HT-29 (cell line): Measurements from ENCODE around the gene BSPRY. TPM values are rescaled to one million over a fixed set of nuclear protein-coding genes. Genes with fewer than 3 reads are reported as not detected.

Source experiments
- DNase-seq: peaks from one replicate; pipeline ENCODE4 v3.0.0-alpha.2; 2015; ENCODE audit warnings: low spot score
- total RNA-seq: library from RNA; depleted of rRNA; stranded (reverse); fragments of >200 nt; shearing (Covaris generic); gene quantifications from 2 replicates; pipeline ENCODE4 v1.2.3, GENCODE V29; 2014; rRNA removed

BSPRY gene
- 31.5 and 34.1 TPM in 2 replicates for total RNA-seq

DNA sequence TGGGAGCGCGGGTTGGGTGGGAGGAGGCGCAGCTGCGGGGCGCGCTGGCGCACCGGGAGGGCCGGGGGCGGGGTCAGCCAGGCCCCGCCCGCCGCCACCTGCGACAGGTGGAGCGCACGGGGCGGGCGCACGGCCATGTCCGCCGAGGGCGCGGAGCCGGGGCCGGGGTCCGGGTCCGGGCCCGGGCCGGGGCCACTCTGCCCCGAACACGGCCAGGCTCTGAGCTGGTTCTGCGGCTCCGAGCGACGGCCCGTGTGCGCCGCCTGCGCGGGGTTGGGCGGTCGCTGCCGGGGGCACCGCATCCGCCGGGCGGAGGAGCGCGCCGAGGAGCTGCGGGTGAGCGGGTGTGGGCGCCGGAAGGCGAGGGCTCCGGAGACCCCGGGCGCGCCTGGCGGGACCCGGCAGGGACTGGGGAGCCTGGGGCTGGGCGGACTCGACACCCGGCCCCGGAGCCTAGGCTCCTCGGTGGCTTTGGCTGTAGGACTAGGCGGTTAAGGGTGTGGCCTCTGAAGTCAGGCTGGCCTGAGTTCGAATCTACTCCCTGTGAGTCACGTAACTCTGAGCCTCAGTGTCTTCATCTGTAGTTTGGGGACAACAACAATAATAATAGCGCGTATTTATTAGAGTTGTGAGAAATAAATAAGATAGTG lies at the start of gene BSPRY:
Gene BSPRY, plus strand, starts transcription at position 97 of the 650 bp plus-strand sequence. Its CDS starts 39 bp downstream, at position 136.
- peak; percentile 63 for DNase-seq

GRCh38 chr9:113299800-113300292 lies 49.5 kb upstream of the BSPRY start:
- peak; percentile 85 for DNase-seq

GRCh38 chr9:113301548-113301947 lies 47.8 kb upstream of the BSPRY start:
- no peak for DNase-seq

DNA sequence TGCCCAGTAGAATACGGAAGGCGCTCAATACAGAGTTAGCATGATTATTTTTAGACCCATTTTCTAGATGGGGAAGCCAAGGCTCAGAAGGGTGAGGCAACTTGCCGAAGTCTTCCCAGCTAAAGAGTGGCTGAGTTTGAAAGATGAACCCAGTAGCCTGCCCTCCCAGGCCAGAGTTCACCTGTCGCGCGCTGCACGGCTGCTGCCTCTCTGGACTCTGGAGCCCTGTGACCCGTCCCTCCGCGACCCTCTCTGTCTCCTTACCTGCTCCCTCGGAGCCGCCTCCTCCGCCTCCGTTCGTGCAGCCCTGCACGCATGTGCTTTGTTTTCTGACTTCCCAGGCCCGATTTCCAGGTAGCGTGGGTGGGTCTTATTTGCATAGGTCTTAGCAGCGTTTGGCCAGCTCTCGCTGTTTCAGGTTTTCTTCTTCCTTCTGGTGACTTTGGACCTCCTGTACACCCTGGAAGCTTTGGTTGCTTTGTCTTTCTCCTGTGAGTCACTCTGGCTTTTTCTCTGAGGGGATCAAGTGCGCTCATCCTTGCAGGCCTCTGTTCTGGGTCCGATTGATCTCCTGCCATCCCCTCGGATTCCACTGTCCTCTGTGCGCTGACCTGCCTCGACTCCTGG lies 46.4 kb upstream of the BSPRY start, which contains the start of gene RNF183:
Gene RNF183, minus strand, starts transcription at position 585 of the 627 bp plus-strand sequence. CDS start 5,192 bp downstream, outside the sequence.
- DNase-seq, result peak; percentile 68

DNA sequence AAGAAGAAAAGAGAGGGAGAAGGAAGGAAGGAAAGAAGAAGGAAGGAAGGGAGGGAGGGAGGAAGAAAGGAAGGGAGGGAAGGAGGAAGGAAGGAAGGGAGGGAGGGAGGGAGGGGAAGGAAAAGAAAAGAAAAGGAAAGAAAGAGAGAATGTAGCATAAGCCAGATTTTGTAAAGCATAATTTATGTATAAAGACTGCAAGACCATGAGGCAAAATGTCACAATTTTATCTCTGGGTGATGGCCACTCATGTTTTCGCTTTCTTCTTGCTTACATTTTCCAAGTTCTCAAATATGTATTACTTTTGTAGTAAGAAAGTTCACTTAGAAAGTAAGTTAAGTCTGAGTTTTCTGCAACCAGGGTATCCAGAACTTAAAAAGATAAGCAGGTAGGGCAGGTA lies 42.8 kb upstream of the BSPRY start:
- DNase-seq, result no peak

DNA sequence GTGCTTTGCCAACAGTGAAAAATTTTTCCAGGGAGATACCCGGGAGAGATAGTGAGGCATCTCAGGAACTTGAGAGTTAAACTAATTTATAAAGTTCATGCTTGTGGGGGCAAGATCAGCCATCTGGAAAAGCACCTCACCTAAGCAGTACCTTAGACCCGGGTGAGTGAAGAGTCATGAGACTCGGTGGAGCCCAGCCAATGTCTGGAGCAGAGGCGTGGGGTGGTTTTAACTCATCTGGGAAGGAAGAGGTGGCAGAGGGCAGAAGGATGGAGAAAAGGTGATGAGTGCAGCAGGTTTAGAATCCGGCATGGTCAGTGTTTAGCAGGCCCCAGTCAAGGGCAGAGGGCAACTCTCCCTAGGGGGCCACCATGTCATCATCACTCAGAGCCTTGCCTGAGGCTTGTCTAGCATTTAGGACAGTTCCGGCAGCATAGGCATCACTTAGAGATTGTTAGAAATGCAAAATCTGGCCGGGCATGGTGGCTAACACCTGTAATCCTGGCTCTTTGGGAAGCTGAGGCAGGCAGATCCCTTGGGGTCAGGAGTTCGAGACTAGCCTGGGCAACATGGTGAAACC lies 41.9 kb upstream of the BSPRY start:
- no peak for DNase-seq

DNA sequence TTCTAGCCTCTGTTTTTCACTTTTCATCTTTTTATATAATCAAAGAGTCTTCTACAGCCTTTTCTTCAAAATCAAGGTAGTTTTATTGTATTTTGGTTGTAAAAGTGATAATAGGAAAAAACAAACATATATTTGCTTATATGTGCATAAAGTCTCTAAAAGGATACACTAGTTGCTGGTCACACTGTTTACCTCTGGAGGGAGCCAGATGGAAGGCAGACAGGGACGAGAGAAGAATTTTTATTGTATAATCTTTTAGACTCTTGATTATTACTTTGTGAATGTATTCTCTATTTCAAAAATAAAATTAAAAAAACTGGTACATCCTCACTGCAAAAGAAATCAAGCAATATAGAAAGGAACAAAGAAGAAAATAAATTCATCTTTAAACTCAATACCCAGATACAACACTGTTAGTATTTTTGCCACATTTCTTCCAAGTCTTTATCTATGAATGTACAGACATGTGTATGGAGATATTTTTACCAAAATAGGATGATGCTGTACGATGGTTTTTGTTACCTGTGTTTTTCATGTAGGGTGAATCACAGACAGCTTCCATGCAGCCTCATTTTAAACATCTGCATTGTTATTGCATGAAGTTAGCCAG lies 40.0 kb upstream of the BSPRY start:
- DNase-seq, result peak; percentile 66

GRCh38 chr9:113310538-113310937 lies 38.8 kb upstream of the BSPRY start:
- DNase-seq, result no peak

- DNase-seq, result no peak
These were observed 37.4 kb upstream of the BSPRY start for GRCh38 chr9:113311961-113312360.

GRCh38 chr9:113313261-113313660 lies 36.1 kb upstream of the BSPRY start:
- DNase-seq, result no peak

DNA sequence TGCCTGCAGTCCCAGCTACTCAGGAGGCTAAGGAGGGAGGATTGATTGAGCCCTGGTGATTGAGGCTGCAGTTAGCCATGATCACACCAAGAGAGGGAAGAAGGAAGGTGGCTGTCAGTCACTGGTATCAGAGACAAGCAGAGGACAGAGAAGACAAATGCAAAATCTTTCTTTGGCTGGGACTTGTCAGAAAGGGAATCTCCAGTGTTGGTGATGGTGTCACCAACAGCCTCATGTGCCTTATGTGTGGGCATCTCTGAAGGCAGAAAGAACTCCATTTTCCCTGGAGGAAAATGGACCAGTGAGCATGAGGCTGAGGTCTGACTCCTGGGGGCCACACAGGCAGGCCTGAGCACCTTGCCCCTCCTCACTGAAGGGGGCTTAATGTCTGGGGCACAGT lies 34.1 kb upstream of the BSPRY start:
- no peak for DNase-seq

GRCh38 chr9:113316030-113316429 lies 33.3 kb upstream of the BSPRY start:
- no peak for DNase-seq

DNA sequence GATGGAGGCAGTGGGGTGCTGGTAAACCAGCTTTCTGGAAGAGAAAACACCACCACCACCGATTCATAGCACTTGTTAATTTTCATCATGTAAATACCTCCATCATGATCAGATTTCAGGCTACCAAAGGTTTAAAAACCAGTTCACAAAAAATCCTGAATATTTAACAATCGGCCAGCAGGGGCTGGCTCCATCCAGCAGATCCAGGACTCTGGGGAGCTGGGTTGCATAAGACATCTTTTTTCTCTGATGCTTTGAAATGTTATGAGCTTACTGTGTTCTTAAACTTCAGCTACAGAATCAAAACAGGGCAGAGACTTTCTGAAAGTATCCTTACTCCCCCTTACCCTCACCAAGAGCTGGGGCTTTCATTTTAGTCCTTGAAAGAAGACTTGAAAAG lies 31.6 kb upstream of the BSPRY start:
- no peak for DNase-seq

DNA sequence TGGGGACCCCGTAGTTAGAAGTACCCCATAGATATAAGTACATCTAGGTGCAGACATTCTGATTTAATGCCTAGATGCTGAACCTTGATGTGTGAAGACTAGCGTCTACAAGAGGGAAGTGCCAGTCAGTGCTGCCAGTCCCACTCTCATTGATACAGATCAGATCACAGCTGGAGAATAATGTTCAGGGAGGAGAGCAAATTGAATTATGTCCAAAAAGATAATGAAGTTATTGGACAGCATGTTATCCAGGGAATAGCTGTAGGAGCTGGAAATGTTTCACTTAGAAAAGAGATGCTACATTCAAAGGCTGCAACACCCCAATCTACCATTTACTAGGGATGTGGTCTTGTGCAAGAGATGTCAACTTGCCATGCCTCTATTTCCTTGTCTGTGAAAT lies 30.3 kb upstream of the BSPRY start:
- no peak for DNase-seq

DNA sequence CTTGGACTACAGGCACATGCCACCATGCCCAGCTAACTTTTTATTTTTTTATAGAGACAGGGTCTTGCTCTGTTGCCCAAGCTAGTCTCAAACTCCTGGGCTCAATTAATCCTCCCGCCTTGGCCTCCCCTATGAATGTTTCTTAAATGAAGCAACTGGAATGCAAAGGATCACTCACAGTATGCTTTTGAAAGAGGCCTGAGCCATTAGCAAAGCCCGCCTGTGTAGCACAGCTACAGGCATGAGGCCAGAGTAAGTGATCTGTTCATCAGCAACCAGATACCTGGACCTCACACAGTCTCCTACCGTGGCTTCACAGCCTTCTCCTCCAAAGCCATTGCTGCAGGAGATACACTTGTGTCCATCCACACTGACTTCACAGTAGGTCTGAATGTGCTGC lies 29.3 kb upstream of the BSPRY start:
- DNase-seq, result no peak

DNA sequence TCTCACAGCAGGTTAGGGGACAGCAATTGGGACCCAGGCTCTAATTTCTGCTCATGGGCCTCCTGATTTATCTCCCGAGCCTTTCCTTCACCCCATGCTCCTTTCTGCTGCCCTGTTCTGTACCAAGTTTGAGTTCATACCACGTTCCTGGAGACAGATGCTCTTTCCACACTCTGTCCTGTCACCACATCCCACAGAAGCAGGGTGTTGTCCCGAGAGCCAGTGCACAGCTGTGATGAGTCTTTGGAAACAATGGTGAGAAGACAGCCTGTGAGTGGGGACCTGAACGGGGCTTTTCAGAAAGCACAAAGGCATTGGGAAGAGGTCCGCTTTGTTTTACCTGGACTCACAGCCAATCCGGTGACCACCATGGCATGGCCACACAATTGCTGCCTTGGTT lies 26.7 kb upstream of the BSPRY start:
- DNase-seq, result no peak

DNA sequence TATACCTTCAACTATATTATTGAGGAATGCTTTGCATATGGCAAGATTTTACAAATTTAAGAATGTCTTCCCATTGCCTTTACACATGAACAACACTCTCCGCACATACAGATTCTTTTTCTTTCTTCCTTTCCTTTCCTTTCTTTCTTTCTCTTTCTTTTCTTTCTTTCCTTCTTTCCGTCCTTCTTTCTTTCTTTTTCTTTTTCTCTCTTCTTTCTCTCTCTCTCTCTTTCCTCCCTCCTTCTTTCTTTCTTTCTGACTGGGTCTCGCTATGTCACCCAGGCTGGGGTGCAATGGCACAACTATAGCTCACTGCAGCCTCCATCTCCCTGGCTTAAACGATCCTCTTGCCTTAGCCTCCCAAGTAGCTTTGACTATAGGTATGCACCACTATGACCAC lies 23.1 kb upstream of the BSPRY start:
- DNase-seq, result no peak

- no peak for DNase-seq
These were observed 21.1 kb upstream of the BSPRY start for GRCh38 chr9:113328045-113328782.

DNA sequence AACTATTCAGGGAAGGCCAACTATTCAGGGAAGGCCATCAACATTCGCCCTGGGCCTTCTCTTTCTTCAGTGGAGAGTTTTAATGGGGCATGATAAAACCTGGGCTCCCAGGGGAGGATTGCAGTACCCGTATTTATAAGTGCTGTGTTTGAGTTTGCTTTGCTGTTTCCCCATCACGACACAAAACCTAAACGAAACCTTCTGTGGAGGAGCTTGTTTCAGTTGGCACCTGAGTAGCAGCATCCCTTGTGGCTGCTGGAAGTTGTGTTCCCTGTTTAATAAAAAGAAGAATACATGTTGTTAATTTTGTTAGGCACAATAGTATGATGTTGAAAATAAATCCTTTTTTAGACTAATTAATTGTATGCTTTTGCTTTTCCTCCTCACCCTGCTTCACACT lies 17.6 kb upstream of the BSPRY start:
- no peak for DNase-seq

DNA sequence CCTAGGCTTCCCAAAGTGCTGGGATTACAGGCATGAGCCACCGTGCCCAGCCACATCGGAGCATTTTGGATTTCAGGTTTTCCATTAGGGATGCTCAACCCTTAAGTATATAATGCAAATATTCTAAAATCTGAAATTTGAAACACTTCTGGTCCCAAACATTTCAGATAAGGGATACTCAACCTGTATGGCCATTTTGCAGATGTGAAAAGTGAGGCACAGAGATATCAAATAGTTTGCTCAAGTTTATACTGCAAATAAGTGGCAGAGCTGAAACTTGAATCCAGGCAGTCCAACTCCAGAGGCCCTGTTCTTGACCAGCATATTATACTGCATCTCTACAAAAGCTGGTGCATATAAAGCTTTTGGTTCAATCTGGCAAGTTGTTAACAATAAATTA lies 11.6 kb upstream of the BSPRY start:
- no peak for DNase-seq

DNA sequence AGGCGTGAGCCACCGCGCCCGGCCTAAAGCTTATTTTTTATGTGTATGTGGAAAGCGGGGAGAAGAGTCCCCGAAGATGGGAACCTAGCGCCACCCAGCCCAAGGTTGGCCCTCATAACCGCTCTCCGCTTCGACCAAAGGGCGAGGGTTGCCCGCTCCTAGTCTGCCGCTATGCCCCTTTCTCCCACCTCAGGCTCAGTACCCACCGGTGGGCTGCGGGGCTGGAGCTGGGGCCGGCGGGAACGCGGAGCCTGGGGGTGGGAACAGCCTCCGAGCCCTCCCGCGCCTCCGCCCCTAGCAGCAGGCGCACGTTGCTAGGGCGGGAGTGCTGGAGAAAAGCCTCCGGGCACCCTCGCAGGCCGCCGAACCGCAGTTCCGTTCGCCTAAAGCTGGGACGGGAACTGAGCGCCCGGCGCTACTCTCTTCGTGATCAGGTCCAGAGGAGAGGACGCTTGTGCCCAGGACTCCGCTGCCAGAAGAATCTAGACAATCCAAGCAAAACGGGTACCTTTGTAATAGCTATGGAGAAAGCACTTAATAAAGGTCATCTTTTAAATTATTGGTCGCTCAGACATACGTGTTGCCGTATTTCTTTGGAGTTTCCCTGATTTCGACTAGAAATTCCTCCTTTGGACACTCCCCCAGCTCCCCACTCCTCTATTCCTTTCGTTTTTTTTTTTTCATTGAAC lies 9.2 kb upstream of the BSPRY start, which contains the start of gene WDR31:
Gene WDR31, minus strand, starts transcription at position 265 of the 689 bp plus-strand sequence. CDS start 8,253 bp downstream, outside the sequence.
- peak; percentile 87 for DNase-seq
